ENCODE data around the gene LAS1L. TPM values are rescaled to one million over a fixed set of nuclear protein-coding genes. Genes with fewer than 3 reads are reported as not detected.

LAS1L gene
- total and polyA plus RNA-seq, 2 donors (not counting 3 experiments of a cell fraction or from before 2014, with no cell fraction given): 22.9 to 34.2 TPM

GRCh38 chrX:65528293-65528692 lies 6.3 kb downstream of the LAS1L start:
- Histone ChIP-seq H3K4me1 (ENCODE audit: control insufficient read depth, extremely low read depth, insufficient read depth, low read length) (peaks cover 3% of the 10 kb centered on the region), H3K9me3 (replicated peaks; ENCODE audit: control insufficient read depth, insufficient read depth, low read length) (no peaks in the 10 kb centered on the region), H3K4me3 (replicated peaks in 1 of 3; ENCODE audit: insufficient read depth in 1 of 3, low read depth in 1 of 3, low read length in 3 of 3) (no peak overlapping the region), H4K20me1 (replicated peaks; ENCODE audit: control insufficient read depth, extremely low read depth, insufficient read depth, low read length) (no peaks in the 10 kb centered on the region), H3K4me2 (ENCODE audit: insufficient read depth, low read length) (no peak overlapping the region), H3K36me3 (ENCODE audit: control insufficient read depth in 2 of 2, extremely low read depth in 1 of 2, insufficient read depth in 2 of 2, low read length in 2 of 2) (peaks cover 4 to 8% of the 10 kb centered on the region in 2 experiments), H3K27ac (ENCODE audit: insufficient read depth, low read depth, low read length) (no peak overlapping the region), H3K27me3 (ENCODE audit: control insufficient read depth in 2 of 2, insufficient read depth in 2 of 2, low read length in 2 of 2) (no peaks in the 10 kb centered on the region), H3K9me1 (replicated peaks; ENCODE audit: control insufficient read depth, extremely low read depth, insufficient read depth, low read length) (no peaks in the 10 kb centered on the region), H3K79me2 (ENCODE audit: control insufficient read depth, insufficient read depth, low read length) (peaks cover 10% of the 10 kb centered on the region), H3K9ac (replicated peaks; ENCODE audit: extremely low read depth, insufficient read depth, low read length) (no peak overlapping the region), H2AFZ (ENCODE audit: low read depth, low read length) (no peak overlapping the region)
- dilution Hi-C loops (cut with MboI; ENCODE audit: extremely low pct_ligation_motif_present, low sequenced_read_pairs): no loop called here
- FAIRE-seq: no peak
- no peak for TF ChIP-seq JUN (IDR thresholded peaks at IDR 0.05; ENCODE audit: borderline replicate concordance, insufficient read depth, insufficient read length, low read depth)
- no peak for TF ChIP-seq EZH2 (IDR thresholded peaks at IDR 0.05; ENCODE audit: borderline replicate concordance, low read depth, low read length, severe bottlenecking)
- no peak for TF ChIP-seq MAX (IDR thresholded peaks at IDR 0.05; ENCODE audit: insufficient read depth, insufficient read length)
- TF ChIP-seq FOS (IDR thresholded peaks at IDR 0.05; ENCODE audit: borderline replicate concordance, insufficient read depth, low read length): no peak
- TF ChIP-seq POLR2A (IDR thresholded peaks at IDR 0.05; ENCODE audit: low read depth, low read length): no peak
- TF ChIP-seq CTCF (IDR thresholded peaks at IDR 0.05; ENCODE audit: extremely low read depth in 1 of 2, insufficient read depth in 1 of 2, low read depth in 1 of 2, low read length in 2 of 2): no peak
- no peak for TF ChIP-seq POLR2AphosphoS5 (IDR thresholded peaks at IDR 0.05; ENCODE audit: insufficient read depth, low read depth, low read length)
- TF ChIP-seq MYC (IDR thresholded peaks at IDR 0.05; ENCODE audit: low read depth, low read length): no peak
- no peak for TF ChIP-seq GATA2 (IDR thresholded peaks at IDR 0.05; ENCODE audit: insufficient read depth, insufficient read length, low read depth, low read length)
- intact Hi-C loops (cut with micrococcal nuclease): loop anchor here (1.0 kb wide), 1 partner anchor 634 kb away; no protein-coding TSS in a partner anchor
- DNase-seq (ENCODE audit: low read depth, low spot score): no peak
- POLR2A ChIA-PET: no interaction called here
- no TSS peak for BruUV-seq (replicated peaks)
- CTCF ChIA-PET: interaction anchor here (0.8 to 1.6 kb wide), 10 partner anchors 8 to 633 kb away, joined by 3 to 10 read pairs (median 3); no protein-coding TSS in a partner anchor

Measured in endothelial cell of umbilical vein (primary cell).